OCI-LY7 (cell line): ENCODE results near the gene RIPK1.

Experiments
- CTCF ChIP-seq: fragments of 200-600 bp; sonication (generic); conservative IDR thresholded peaks from 2 replicates; pipeline ENCODE4 v1.5.1; 2014; ENCODE audit warnings: mild to moderate bottlenecking, antibody characterized with exemption, low read length, moderate library complexity, mixed read lengths
- EZH2phosphoT487 ChIP-seq: fragments of 200-600 bp; sonication (generic); IDR thresholded peaks from 2 replicates; pipeline ENCODE4 v1.6.1; 2018; ENCODE audit warnings: low read depth, borderline replicate concordance, mild to moderate bottlenecking, mixed run types, antibody characterized with exemption, low read length, moderate library complexity, mixed read lengths

GRCh38 chr6:3035397-3035796 is 32.9 kb upstream of the RIPK1 start:
- TF ChIP-seq CTCF = no peak
- TF ChIP-seq EZH2phosphoT487 = no peak
